ENCODE results near the gene MFSD8.
"Not testable (repeated sequence)": the region's sequence is repeated elsewhere in the genome, so short reads cannot be mapped to it uniquely, and the experiment has no call there.

- not testable (repeated sequence) for TF ChIP-seq ZNF512 (CRISPR knock-in tag; IDR thresholded peaks at IDR 0.05; ENCODE audit: borderline replicate concordance); CTCF (IDR thresholded peaks at IDR 0.05); ELF4 (CRISPR knock-in tag; IDR thresholded peaks at IDR 0.05; ENCODE audit: low read depth); MAX (CRISPR knock-in tag; IDR thresholded peaks at IDR 0.05); FOXJ3 (CRISPR knock-in tag; IDR thresholded peaks at IDR 0.05; ENCODE audit: borderline replicate concordance); TEAD4 (CRISPR knock-in tag; IDR thresholded peaks at IDR 0.05); GRHL2 (CRISPR knock-in tag; IDR thresholded peaks at IDR 0.05; ENCODE audit: insufficient replicate concordance, severe bottlenecking); E2F1 (CRISPR knock-in tag; IDR thresholded peaks at IDR 0.05); HMGXB4 (CRISPR knock-in tag; IDR thresholded peaks at IDR 0.05); ZNF121 (CRISPR knock-in tag; IDR thresholded peaks at IDR 0.05); PREB (CRISPR knock-in tag; IDR thresholded peaks at IDR 0.05; ENCODE audit: borderline replicate concordance); USF1 (CRISPR knock-in tag; IDR thresholded peaks at IDR 0.05); ZNF281 (CRISPR knock-in tag; IDR thresholded peaks at IDR 0.05)
These were observed 31.5 kb upstream of the MFSD8 start for GRCh38 chr4:127996521-127996920.

All from WTC11 (cell line).